ENCODE data around the gene DMXL1.

DMXL1 gene

GRCh38 chr5:119250946-119251901 is 180.3 kb downstream of the DMXL1 start:
- TF ChIP-seq POLR2AphosphoS5 (IDR thresholded peaks at IDR 0.05; ENCODE audit: borderline replicate concordance, low read depth, low read length), result no peak
- no peak for TF ChIP-seq EZH2 (IDR thresholded peaks at IDR 0.05)
- no peak for TF ChIP-seq FOXP2 (optimal IDR thresholded peaks at IDR 0.05; ENCODE audit: control extremely low read depth, extremely low read length, insufficient read depth)
- DNase-seq (ENCODE audit: low read depth, low spot score), result no peak

DNA sequence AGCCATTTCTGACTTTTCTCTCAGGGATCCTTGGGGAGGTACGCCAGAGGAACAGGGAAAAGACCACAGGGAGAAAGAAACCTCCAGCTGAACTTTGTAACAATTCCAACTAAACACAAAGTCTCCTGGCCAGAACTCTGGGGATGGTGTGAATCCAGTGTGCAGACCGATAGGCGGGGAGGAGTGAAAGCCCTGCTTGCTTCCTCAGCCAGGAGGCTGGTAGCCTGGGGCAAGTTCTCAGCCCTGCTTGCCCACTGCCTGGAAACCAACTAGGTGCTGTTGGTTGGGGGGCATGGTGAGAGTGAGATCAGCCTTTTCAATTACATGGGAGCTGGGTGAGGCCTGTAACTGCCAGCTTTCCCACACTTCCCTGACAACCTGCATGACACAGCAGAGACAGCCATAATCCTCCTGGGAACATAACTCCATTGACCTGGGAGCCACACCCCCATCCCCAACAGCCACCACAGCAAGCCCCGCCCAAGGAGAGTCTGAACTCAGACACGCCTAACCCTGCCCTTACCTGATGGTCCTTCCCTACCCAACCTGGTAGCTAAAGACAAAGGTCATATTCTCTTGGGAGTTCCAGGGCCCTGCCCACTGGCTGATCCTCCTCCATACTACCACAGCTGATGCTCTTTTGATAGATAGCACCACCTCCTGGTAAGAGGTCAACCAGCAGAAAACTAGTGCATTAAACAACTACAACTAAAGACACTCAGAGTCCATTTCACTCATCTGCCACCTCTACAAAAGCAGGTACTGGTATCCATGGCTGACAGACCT is 184.9 kb downstream of the DMXL1 start:
- no peak overlapping the region for H3K4me3 ChIP-seq
- DNase-seq (ENCODE audit: low read depth, low spot score), result no peak
- no peak overlapping the region for H3K27ac ChIP-seq
- H3K9ac ChIP-seq (ENCODE audit: insufficient read length), result no peak overlapping the region
- no peak for TF ChIP-seq FOXP2 (optimal IDR thresholded peaks at IDR 0.05; ENCODE audit: control extremely low read depth, extremely low read length, insufficient read depth)
- no peak for TF ChIP-seq EZH2 (IDR thresholded peaks at IDR 0.05)
- no peak for TF ChIP-seq POLR2AphosphoS5 (IDR thresholded peaks at IDR 0.05; ENCODE audit: borderline replicate concordance, low read depth, low read length)
- no peaks in the 10 kb centered on the region for H3K36me3 ChIP-seq (ENCODE audit: insufficient read depth, low read length)
- H3K9me3 ChIP-seq (ENCODE audit: low read depth, low read length), result peaks cover 4% of the 10 kb centered on the region

More at GRCh38 chr5:119250946-119251901, 180.3 kb downstream of the DMXL1 start:
- Histone ChIP-seq H3K9ac (ENCODE audit: insufficient read length) (no peak overlapping the region), H3K27ac (no peak overlapping the region), H3K4me3 (no peak overlapping the region), H3K9me3 (ENCODE audit: low read depth, low read length) (peaks cover 4% of the 10 kb centered on the region; the same call in 1 of the 2 replicates), H3K36me3 (ENCODE audit: insufficient read depth, low read length) (no peaks in the 10 kb centered on the region)

- no peaks in the 10 kb centered on the region for H3K36me3 ChIP-seq (ENCODE audit: insufficient read depth, low read length)
- TF ChIP-seq POLR2AphosphoS5 (IDR thresholded peaks at IDR 0.05; ENCODE audit: borderline replicate concordance, low read depth, low read length) (no peak), EZH2 (IDR thresholded peaks at IDR 0.05) (no peak), FOXP2 (optimal IDR thresholded peaks at IDR 0.05; ENCODE audit: control extremely low read depth, extremely low read length, insufficient read depth) (no peak)
- no peaks in the 10 kb centered on the region; the same call in 1 of the 2 replicates for H3K9me3 ChIP-seq (ENCODE audit: low read depth, low read length)
- no peak overlapping the region for H3K9ac ChIP-seq (ENCODE audit: insufficient read length)
- no peak for DNase-seq (ENCODE audit: low read depth, low spot score)
- no peak overlapping the region for H3K4me3 ChIP-seq
- no peak overlapping the region for H3K27ac ChIP-seq
Observed at GRCh38 chr5:119257613-119258012, 186.7 kb downstream of the DMXL1 start.

DNA sequence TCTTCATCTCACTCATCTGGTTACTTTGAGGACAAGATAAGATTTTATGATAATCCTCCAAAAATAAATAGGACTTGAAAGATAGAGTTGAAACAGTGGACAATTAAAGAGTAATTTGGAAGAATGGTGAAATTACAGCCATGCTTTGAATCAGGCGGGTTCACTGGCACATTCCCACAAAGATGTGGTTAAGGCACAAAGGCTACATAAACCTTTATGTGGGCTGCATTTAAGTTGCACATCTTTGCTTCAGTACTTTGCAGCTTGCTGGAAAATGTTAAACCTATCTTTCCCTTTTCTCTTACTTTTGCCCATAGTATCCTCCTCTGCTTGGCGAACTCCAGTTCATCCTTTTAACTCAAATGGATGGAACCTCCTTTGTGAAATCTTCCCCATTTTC is 192.8 kb downstream of the DMXL1 start:
- Histone ChIP-seq H3K4me3 (no peak overlapping the region), H3K36me3 (ENCODE audit: insufficient read depth, low read length) (no peaks in the 10 kb centered on the region), H3K9ac (ENCODE audit: insufficient read length) (no peak overlapping the region), H3K27ac (no peak overlapping the region), H3K9me3 (ENCODE audit: low read depth, low read length) (no peaks in the 10 kb centered on the region; the same call in 1 of the 2 replicates)
- TF ChIP-seq FOXP2 (optimal IDR thresholded peaks at IDR 0.05; ENCODE audit: control extremely low read depth, extremely low read length, insufficient read depth) (no peak), EZH2 (IDR thresholded peaks at IDR 0.05) (no peak), POLR2AphosphoS5 (IDR thresholded peaks at IDR 0.05; ENCODE audit: borderline replicate concordance, low read depth, low read length) (no peak)
- DNase-seq (ENCODE audit: low read depth, low spot score), result no peak

GRCh38 chr5:119264186-119264585 is 193.3 kb downstream of the DMXL1 start:
- H3K9me3 ChIP-seq (ENCODE audit: low read depth, low read length), result no peaks in the 10 kb centered on the region; the same call in 1 of the 2 replicates
- H3K4me3 ChIP-seq, result no peak overlapping the region
- TF ChIP-seq FOXP2 (optimal IDR thresholded peaks at IDR 0.05; ENCODE audit: control extremely low read depth, extremely low read length, insufficient read depth), result no peak
- TF ChIP-seq EZH2 (IDR thresholded peaks at IDR 0.05), result no peak
- TF ChIP-seq POLR2AphosphoS5 (IDR thresholded peaks at IDR 0.05; ENCODE audit: borderline replicate concordance, low read depth, low read length), result no peak
- no peak for DNase-seq (ENCODE audit: low read depth, low spot score)
- no peaks in the 10 kb centered on the region for H3K36me3 ChIP-seq (ENCODE audit: insufficient read depth, low read length)
- H3K27ac ChIP-seq, result no peak overlapping the region
- no peak overlapping the region for H3K9ac ChIP-seq (ENCODE audit: insufficient read length)

DNA sequence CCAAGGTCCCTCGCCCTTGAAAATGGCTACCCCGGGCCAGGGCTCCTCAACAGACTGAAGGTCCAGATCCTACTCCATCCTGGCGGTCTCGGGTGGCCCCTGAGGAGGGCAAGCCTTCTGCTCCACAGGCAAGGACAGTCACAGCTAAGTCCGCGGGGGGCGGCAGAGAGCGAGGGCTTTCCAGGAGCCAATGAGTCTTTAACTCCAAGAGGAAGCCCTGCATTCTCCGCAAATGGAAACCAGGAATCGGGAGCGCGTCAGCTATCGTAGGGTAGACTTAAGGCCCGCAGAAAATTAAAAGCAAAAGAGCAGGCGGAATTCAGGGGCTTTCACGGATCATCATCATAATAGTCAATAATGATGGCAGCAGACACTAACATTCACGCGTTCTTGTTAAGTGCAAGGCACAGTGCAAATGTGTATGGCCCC is 197.1 kb downstream of the DMXL1 start:
- DNase-seq (ENCODE audit: low read depth, low spot score), result peak; percentile 82
- no peak for TF ChIP-seq POLR2AphosphoS5 (IDR thresholded peaks at IDR 0.05; ENCODE audit: borderline replicate concordance, low read depth, low read length)
- TF ChIP-seq EZH2 (IDR thresholded peaks at IDR 0.05), result no peak
- TF ChIP-seq FOXP2 (optimal IDR thresholded peaks at IDR 0.05; ENCODE audit: control extremely low read depth, extremely low read length, insufficient read depth), result no peak

GRCh38 chr5:119268387-119269060 is 197.6 kb downstream of the DMXL1 start:
- TF ChIP-seq POLR2AphosphoS5 (IDR thresholded peaks at IDR 0.05; ENCODE audit: borderline replicate concordance, low read depth, low read length) (peak; percentile 87), FOXP2 (optimal IDR thresholded peaks at IDR 0.05; ENCODE audit: control extremely low read depth, extremely low read length, insufficient read depth) (no peak), EZH2 (IDR thresholded peaks at IDR 0.05) (no peak)
- no peak for DNase-seq (ENCODE audit: low read depth, low spot score)
- Histone ChIP-seq H3K27ac (no peak overlapping the region), H3K9ac (ENCODE audit: insufficient read length) (peak overlapping the region; percentile 78), H3K9me3 (ENCODE audit: low read depth, low read length) (no peaks in the 10 kb centered on the region), H3K4me3 (peak overlapping the region; percentile 98), H3K36me3 (ENCODE audit: insufficient read depth, low read length) (no peaks in the 10 kb centered on the region)

More for the DNA sequence above, 197.1 kb downstream of the DMXL1 start:
- H3K9ac ChIP-seq (ENCODE audit: insufficient read length), result peak overlapping the region; percentile 61
- peak overlapping the region; percentile 98 for H3K4me3 ChIP-seq
- H3K27ac ChIP-seq, result no peak overlapping the region
- no peaks in the 10 kb centered on the region for H3K9me3 ChIP-seq (ENCODE audit: low read depth, low read length)
- H3K36me3 ChIP-seq (ENCODE audit: insufficient read depth, low read length), result no peaks in the 10 kb centered on the region

Measured in SK-N-MC (cell line).